Measurements from ENCODE around the gene ERCC5. TPM values are rescaled to one million over a fixed set of nuclear protein-coding genes. Genes with fewer than 3 reads are reported as not detected.

ERCC5 gene
- total RNA-seq, 3 donors from 2014 or later: 58.6 to 85.0 (median 62.7) TPM

GRCh38 chr13:102907016-102907756 lies 61.4 kb downstream of the ERCC5 start:
- H3K9me3 ChIP-seq: no peaks in the 10 kb centered on the region
- H3K36me3 ChIP-seq (ENCODE audit: low read depth): no peaks in the 10 kb centered on the region
- TF ChIP-seq, protein P1, sequence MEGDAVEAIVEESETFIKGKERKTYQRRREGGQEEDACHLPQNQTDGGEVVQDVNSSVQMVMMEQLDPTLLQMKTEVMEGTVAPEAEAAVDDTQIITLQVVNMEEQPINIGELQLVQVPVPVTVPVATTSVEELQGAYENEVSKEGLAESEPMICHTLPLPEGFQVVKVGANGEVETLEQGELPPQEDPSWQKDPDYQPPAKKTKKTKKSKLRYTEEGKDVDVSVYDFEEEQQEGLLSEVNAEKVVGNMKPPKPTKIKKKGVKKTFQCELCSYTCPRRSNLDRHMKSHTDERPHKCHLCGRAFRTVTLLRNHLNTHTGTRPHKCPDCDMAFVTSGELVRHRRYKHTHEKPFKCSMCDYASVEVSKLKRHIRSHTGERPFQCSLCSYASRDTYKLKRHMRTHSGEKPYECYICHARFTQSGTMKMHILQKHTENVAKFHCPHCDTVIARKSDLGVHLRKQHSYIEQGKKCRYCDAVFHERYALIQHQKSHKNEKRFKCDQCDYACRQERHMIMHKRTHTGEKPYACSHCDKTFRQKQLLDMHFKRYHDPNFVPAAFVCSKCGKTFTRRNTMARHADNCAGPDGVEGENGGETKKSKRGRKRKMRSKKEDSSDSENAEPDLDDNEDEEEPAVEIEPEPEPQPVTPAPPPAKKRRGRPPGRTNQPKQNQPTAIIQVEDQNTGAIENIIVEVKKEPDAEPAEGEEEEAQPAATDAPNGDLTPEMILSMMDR (IDR thresholded peaks at IDR 0.05): no peak
- DNase-seq: no peak
- intact Hi-C loops (cut with DNase I, micrococcal nuclease): no loop called here
- no peaks in the 10 kb centered on the region for H3K4me1 ChIP-seq (ENCODE audit: low read depth)
- no peak overlapping the region for H3K4me3 ChIP-seq
- no peak for ATAC-seq

- intact Hi-C loops (cut with DNase I, micrococcal nuclease): no loop called here
- DNase-seq: no peak
Measured at GRCh38 chr13:102907886-102908515, 62.2 kb downstream of the ERCC5 start.

GRCh38 chr13:102909971-102910370 lies 64.1 kb downstream of the ERCC5 start:
- ATAC-seq (no peak), DNase-seq (no peak)
- no peak overlapping the region for H3K4me3 ChIP-seq
- peaks cover 3% of the 10 kb centered on the region for H3K4me1 ChIP-seq (ENCODE audit: low read depth)
- TF ChIP-seq, protein P1 (IDR thresholded peaks at IDR 0.05): no peak
- H3K9me3 ChIP-seq: no peaks in the 10 kb centered on the region
- intact Hi-C loops (cut with DNase I, micrococcal nuclease): no loop called here
- no peaks in the 10 kb centered on the region for H3K36me3 ChIP-seq (ENCODE audit: low read depth)

More at GRCh38 chr13:102907886-102908515, 62.2 kb downstream of the ERCC5 start:
- TF ChIP-seq, protein P1 (IDR thresholded peaks at IDR 0.05): no peak
- Histone ChIP-seq H3K9me3 (no peaks in the 10 kb centered on the region), H3K36me3 (ENCODE audit: low read depth) (no peaks in the 10 kb centered on the region), H3K4me1 (ENCODE audit: low read depth) (no peaks in the 10 kb centered on the region), H3K4me3 (no peak overlapping the region)
- peak; percentile 48 for ATAC-seq

- H3K9me3 ChIP-seq: no peaks in the 10 kb centered on the region
- no peaks in the 10 kb centered on the region for H3K36me3 ChIP-seq (ENCODE audit: low read depth)
- no peak for DNase-seq
- ATAC-seq: no peak
- H3K4me1 ChIP-seq (ENCODE audit: low read depth): peaks cover 3% of the 10 kb centered on the region
- intact Hi-C loops (cut with DNase I, micrococcal nuclease): no loop called here
- TF ChIP-seq, protein P1 (IDR thresholded peaks at IDR 0.05): no peak
- H3K4me3 ChIP-seq: no peak overlapping the region
Measured at GRCh38 chr13:102911336-102911735, 65.5 kb downstream of the ERCC5 start.

GRCh38 chr13:102912599-102912998 lies 66.8 kb downstream of the ERCC5 start:
- Histone ChIP-seq H3K9me3 (no peaks in the 10 kb centered on the region), H3K4me1 (ENCODE audit: low read depth) (peaks cover 3% of the 10 kb centered on the region), H3K36me3 (ENCODE audit: low read depth) (no peaks in the 10 kb centered on the region), H3K4me3 (no peak overlapping the region)
- TF ChIP-seq, protein P1 (IDR thresholded peaks at IDR 0.05): no peak
- DNase-seq: no peak
- intact Hi-C loops (cut with DNase I, micrococcal nuclease): no loop called here
- ATAC-seq: no peak
